Measurements from ENCODE around the gene HOMER2. TPM values are rescaled to one million over a fixed set of nuclear protein-coding genes. Genes with fewer than 3 reads are reported as not detected.
A peak's percentile ranks its signal among the peaks of the same experiment; 100 is the strongest.

HOMER2 gene
- total RNA-seq, 1 experiment from 2014 or later: 14.2 TPM

DNA sequence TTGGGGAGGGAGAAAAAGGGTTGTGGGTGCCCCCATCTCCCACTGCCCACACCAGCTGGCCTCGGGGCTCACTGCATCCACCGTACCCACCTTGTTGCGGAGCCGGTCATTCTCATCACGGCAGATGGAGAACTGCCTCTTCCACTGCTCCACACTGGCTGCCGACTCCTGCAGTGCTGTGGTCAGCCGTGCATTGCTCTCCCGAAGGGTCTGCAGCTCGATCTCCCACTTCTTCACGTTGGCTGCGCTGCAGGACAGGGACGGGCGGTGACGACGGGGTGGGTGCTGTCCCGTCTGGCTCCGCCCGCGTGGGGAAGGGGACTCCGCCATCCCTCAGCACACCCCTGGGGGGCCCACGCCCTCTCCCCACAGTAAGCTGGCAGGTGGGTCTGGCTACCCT is 98.0 kb downstream of the HOMER2 start:
- Histone ChIP-seq H4K91ac (ENCODE audit: insufficient read length, low read depth, low read length) (no peak overlapping the region), H3K4me2 (ENCODE audit: insufficient read depth, insufficient read length, low read length) (no peak overlapping the region), H3K79me1 (ENCODE audit: insufficient read depth, low read depth, low read length, poor library complexity, severe bottlenecking) (no peaks in the 10 kb centered on the region), H4K8ac (replicated peaks; ENCODE audit: insufficient read length, low read depth, low read length) (no peak overlapping the region), H4K5ac (ENCODE audit: insufficient read length, low read depth, low read length) (no peak overlapping the region), H3T11ph (ENCODE audit: low read length) (no peak overlapping the region), H2BK20ac (ENCODE audit: low read depth, low read length, poor library complexity, severe bottlenecking) (no peak overlapping the region), H2BK5ac (ENCODE audit: insufficient read length, low read length) (no peak overlapping the region), H3K23ac (ENCODE audit: insufficient read length, low read depth, low read length) (no peak overlapping the region), H2BK15ac (ENCODE audit: low read depth, low read length) (no peak overlapping the region), H3K9ac (ENCODE audit: extremely low read depth, insufficient read length, low read length) (no peak overlapping the region), H3K79me2 (ENCODE audit: insufficient read depth, low read length) (no peaks in the 10 kb centered on the region), H3K23me2 (ENCODE audit: insufficient read length, low read depth, low read length, poor library complexity, severe bottlenecking) (no peaks in the 10 kb centered on the region), H3K4ac (ENCODE audit: low read depth, low read length) (no peak overlapping the region), H3K14ac (ENCODE audit: insufficient read depth, low read length) (no peak overlapping the region), H3K18ac (ENCODE audit: insufficient read length, low read depth, low read length) (no peak overlapping the region), H3K4me1 (ENCODE audit: insufficient read depth, low read length) (no peaks in the 10 kb centered on the region), H2BK12ac (ENCODE audit: insufficient read length, low read depth, low read length) (no peak overlapping the region), H3K9me3 (ENCODE audit: control insufficient read depth, low read depth, low read length) (no peaks in the 10 kb centered on the region), H2BK120ac (ENCODE audit: low read depth, low read length, poor library complexity, severe bottlenecking) (no peak overlapping the region), H3K27me3 (ENCODE audit: insufficient read depth, low read length) (no peaks in the 10 kb centered on the region), H3K56ac (ENCODE audit: insufficient read length, low read depth, low read length) (no peak overlapping the region), H3K27ac (ENCODE audit: insufficient read length, low read depth, low read length) (no peak overlapping the region), H4K20me1 (ENCODE audit: control insufficient read depth, insufficient read depth, insufficient read length) (no peaks in the 10 kb centered on the region), H2AFZ (ENCODE audit: low read length) (no peak overlapping the region), H2AK5ac (ENCODE audit: insufficient read length, low read length) (no peak overlapping the region)
- no peaks in the 10 kb centered on the region for H3K9me3 Mint-ChIP-seq
- no CpG with 5 or more reads among the region's 21 CpGs for WGBS (ENCODE audit: extremely low coverage, insufficient read length, low lambda C conversion rate)
- no peak overlapping the region for H3K27ac Mint-ChIP-seq
- no peaks in the 10 kb centered on the region for H3K27me3 Mint-ChIP-seq (ENCODE audit: low read depth)
- TF ChIP-seq, protein P1, sequence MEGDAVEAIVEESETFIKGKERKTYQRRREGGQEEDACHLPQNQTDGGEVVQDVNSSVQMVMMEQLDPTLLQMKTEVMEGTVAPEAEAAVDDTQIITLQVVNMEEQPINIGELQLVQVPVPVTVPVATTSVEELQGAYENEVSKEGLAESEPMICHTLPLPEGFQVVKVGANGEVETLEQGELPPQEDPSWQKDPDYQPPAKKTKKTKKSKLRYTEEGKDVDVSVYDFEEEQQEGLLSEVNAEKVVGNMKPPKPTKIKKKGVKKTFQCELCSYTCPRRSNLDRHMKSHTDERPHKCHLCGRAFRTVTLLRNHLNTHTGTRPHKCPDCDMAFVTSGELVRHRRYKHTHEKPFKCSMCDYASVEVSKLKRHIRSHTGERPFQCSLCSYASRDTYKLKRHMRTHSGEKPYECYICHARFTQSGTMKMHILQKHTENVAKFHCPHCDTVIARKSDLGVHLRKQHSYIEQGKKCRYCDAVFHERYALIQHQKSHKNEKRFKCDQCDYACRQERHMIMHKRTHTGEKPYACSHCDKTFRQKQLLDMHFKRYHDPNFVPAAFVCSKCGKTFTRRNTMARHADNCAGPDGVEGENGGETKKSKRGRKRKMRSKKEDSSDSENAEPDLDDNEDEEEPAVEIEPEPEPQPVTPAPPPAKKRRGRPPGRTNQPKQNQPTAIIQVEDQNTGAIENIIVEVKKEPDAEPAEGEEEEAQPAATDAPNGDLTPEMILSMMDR (conservative IDR thresholded peaks at IDR 0.05): no peak
- no peak overlapping the region for H3K4me3 Mint-ChIP-seq
- DNase-seq: peak; percentile 16
- H3K36me3 Mint-ChIP-seq (ENCODE audit: insufficient read depth in 1 of 3, low read depth in 3 of 3): no peaks in the 10 kb centered on the region; a peak in 1 of 7 replicates
- H3K4me1 Mint-ChIP-seq: peaks cover 9 to 10% of the 10 kb centered on the region in 2 experiments

Measured in H9 (cell line).